Measurements from ENCODE around the gene RAB17.

DNA sequence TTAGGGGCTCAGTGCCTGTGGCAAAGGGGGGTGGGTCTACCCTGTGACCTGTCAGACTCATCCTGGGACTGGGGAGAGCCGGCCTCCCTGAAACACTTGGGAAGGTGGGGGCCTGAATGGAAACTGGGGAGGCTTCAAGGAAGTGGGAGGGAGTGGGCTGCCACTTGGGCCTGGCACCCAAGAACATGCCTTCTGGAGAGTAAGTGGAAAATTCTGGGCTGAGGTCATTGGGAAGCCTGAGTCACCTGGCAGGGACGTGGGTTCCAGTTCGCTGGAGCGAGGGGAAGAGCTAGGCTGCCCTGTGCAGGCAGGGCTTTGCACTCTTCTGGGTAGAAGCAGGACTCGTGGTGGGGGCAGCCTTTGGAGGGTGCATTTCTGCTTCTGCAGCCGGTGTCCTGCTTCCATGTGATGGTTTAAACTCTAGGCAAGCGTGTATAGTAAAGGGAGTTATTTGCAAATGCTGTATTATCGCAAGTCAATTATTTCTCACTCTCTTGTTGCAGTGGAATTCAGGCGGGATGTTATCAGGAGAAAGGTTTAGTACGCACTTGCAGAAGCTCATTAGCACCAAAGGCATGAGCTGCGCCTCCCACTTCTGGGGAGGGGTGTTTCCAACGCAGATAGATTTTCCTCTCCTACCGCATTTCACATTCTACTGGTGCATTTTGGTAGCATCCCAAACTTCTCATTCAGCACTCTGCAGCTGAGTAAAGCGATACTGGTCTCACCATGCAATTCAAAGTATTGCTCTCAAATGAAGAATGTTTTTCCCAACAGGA is 40.7 kb upstream of the RAB17 start:
- TF ChIP-seq, protein P1, sequence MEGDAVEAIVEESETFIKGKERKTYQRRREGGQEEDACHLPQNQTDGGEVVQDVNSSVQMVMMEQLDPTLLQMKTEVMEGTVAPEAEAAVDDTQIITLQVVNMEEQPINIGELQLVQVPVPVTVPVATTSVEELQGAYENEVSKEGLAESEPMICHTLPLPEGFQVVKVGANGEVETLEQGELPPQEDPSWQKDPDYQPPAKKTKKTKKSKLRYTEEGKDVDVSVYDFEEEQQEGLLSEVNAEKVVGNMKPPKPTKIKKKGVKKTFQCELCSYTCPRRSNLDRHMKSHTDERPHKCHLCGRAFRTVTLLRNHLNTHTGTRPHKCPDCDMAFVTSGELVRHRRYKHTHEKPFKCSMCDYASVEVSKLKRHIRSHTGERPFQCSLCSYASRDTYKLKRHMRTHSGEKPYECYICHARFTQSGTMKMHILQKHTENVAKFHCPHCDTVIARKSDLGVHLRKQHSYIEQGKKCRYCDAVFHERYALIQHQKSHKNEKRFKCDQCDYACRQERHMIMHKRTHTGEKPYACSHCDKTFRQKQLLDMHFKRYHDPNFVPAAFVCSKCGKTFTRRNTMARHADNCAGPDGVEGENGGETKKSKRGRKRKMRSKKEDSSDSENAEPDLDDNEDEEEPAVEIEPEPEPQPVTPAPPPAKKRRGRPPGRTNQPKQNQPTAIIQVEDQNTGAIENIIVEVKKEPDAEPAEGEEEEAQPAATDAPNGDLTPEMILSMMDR (IDR thresholded peaks at IDR 0.05): no peak
- TF ChIP-seq POLR2AphosphoS5 (IDR thresholded peaks at IDR 0.05; ENCODE audit: low read depth, low read length): no peak
- TF ChIP-seq SIN3A (IDR thresholded peaks at IDR 0.05; ENCODE audit: borderline replicate concordance, insufficient read depth, low read depth, low read length): no peak
